T-helper 17 cell (primary cell): ENCODE measurements around the gene PIK3C2G. TPM values are rescaled to one million over a fixed set of nuclear protein-coding genes. Genes with fewer than 3 reads are reported as not detected.

ENCODE experiments used
- ATAC-seq: fragments of 150-1000 bp; cut with Tn5 transposase; 2 replicates; pipeline ENCODE4 v1.10.0; 2021; ENCODE audit warnings: mild to moderate bottlenecking, moderate library complexity
- DNase-seq, 3 donors: peaks; one replicate each; pipeline versions ENCODE4 v3.0.0 to v3.0.0-alpha.2; 2020 to 2021
- H3K9me3 ChIP-seq: one replicate; pipeline ENCODE4 v1.7.0; 2013; ENCODE audit warnings: low read length, mild to moderate bottlenecking; ENCODE audit not compliant: control insufficient read depth, poor library complexity, severe bottlenecking
- H3K27ac Mint-ChIP-seq: one replicate; pipeline ENCODE4 v1.8.0; 2022; ENCODE audit warnings: mild to moderate bottlenecking, moderate library complexity, mixed read lengths
- H3K27me3 Mint-ChIP-seq: one replicate; pipeline ENCODE4 v1.8.0; 2022; ENCODE audit warnings: mixed read lengths
- H3K36me3 Mint-ChIP-seq: one replicate; pipeline ENCODE4 v1.8.0; 2022; ENCODE audit warnings: low read depth, mixed read lengths
- H3K4me1 Mint-ChIP-seq: one replicate; pipeline ENCODE4 v1.8.0; 2022; ENCODE audit warnings: mild to moderate bottlenecking, mixed read lengths
- H3K4me3 Mint-ChIP-seq: one replicate; pipeline ENCODE4 v1.8.0; 2022; ENCODE audit warnings: mild to moderate bottlenecking, moderate library complexity, mixed read lengths
- total RNA-seq, 4 donors: library from RNA in 2 of 4; stranded (reverse) in 2 of 4; gene quantifications; one replicate each; pipeline ENCODE4 v1.2.3 and lab custom pipeline; 2022 to 2026

PIK3C2G gene
- total RNA-seq, 2 donors from 2014 or later, result not detected

DNA sequence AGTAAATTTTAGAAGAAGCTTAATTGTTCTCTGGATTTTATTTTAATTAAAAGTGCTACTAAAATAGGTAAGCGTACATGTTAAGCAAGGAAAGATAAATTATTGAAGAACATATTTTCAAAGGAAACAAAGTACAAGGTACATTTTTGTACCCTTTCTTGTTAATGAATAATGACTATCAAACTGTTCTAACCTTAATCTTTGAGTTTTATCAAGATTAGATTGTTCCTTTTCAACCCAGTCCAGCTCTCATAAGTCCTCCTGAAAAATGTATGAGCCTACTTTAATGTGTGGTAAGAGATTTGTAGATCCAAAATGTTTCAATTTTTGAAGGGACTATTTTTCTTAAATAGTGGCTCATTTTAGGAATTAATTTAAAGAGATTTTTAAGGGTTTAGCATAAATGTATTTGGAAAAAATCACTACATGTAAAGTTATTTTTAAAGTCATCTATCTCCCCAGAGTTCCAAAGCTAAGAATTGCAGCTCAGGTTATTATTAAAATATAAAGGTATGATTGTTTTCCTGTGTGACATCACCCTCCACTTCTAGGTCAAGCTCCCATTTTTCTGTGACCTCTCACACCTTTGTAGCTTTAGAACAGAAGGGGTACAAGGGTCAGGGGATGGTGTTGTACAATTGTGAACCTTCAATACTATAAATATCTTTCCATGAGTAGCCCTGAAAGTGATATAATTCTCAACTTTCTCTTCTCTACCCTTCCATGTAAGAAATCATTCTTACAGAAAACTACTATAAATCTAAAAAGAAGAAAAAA is 1.2 kb upstream of the PIK3C2G start:
- Mint-ChIP-seq H3K4me1 (no peaks in the 10 kb centered on the region), H3K4me3 (no peak overlapping the region), H3K27ac (no peak overlapping the region), H3K27me3 (no peaks in the 10 kb centered on the region), H3K36me3 (no peaks in the 10 kb centered on the region)
- no peak for DNase-seq
- no peak for ATAC-seq
- H3K9me3 ChIP-seq, result no peaks in the 10 kb centered on the region

DNA sequence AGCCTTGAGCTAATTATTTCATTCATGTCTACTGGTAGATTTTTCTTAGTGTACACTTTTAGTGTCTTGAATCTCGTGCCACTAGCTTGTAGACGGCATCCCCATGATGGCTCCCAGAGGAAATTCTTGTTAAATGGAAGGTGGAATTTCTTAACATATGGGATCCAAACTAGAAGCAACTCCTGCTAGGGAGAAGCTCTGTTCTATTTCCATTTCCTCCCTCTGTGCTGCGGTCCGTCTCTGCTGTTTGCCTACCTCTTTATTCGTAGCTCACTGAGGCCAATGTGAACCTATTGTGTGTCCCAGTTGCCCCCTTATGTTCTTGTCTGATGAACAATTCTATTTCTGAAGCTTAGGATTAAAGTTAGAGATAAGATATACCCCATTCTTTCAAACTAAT is 588 bp downstream of the PIK3C2G start:
- H3K4me1 Mint-ChIP-seq, result no peaks in the 10 kb centered on the region
- ATAC-seq (no peak), DNase-seq (no peak)
- no peak overlapping the region for H3K27ac Mint-ChIP-seq
- H3K27me3 Mint-ChIP-seq, result no peaks in the 10 kb centered on the region
- no peaks in the 10 kb centered on the region for H3K36me3 Mint-ChIP-seq
- H3K9me3 ChIP-seq, result no peaks in the 10 kb centered on the region
- H3K4me3 Mint-ChIP-seq, result no peak overlapping the region

DNA sequence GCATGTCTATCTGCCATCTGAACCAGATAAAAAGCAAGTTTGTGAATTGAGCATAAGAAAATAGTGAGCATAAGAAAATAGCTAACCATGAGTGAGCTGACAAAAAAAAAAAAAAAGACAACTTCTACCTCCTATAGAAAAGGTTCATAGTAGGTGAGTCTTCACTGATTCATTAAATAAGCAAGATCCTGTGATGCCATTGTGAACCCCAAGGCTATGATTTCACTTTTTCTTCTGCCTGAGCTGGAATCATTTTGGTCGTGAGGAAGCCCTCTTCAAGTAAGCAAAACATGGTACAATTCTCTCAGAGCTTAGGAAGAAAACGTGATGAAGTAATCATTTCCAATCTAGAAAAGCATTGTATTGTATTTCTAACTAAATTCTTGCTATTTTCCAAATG is 1.2 kb downstream of the PIK3C2G start:
- no peaks in the 10 kb centered on the region for H3K9me3 ChIP-seq
- no peak for DNase-seq
- H3K36me3 Mint-ChIP-seq, result no peaks in the 10 kb centered on the region
- H3K4me1 Mint-ChIP-seq, result no peaks in the 10 kb centered on the region
- no peaks in the 10 kb centered on the region for H3K27me3 Mint-ChIP-seq
- ATAC-seq, result no peak
- no peak overlapping the region for H3K27ac Mint-ChIP-seq
- H3K4me3 Mint-ChIP-seq, result no peak overlapping the region

DNA sequence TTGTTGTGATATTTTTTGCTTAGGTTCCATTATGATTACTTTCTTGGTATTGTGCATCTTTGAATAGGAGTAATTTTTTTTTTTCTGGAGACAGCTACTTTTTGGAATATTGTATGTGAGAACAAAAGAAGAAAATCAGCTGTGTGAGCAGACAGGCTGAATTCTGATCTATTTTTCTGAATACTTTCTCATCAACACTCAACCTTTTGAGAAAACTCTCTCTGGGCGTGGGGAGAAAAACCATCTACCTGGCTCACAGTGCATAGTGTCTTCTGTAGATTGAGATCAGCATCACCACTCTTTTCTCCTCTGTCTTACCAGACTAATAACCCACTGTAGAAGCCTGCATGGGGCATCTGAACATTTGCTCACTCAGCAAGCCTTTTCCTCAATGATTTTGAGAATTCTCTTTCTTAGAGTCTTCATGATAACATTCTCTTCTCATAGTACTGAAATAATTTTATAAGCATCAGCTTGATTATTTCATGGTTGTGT is 3.3 kb downstream of the PIK3C2G start:
- H3K27ac Mint-ChIP-seq, result no peak overlapping the region
- ATAC-seq, result no peak
- H3K36me3 Mint-ChIP-seq, result no peaks in the 10 kb centered on the region
- no peaks in the 10 kb centered on the region for H3K9me3 ChIP-seq
- no peak overlapping the region for H3K4me3 Mint-ChIP-seq
- H3K4me1 Mint-ChIP-seq, result no peaks in the 10 kb centered on the region
- no peak for DNase-seq
- no peaks in the 10 kb centered on the region for H3K27me3 Mint-ChIP-seq

DNA sequence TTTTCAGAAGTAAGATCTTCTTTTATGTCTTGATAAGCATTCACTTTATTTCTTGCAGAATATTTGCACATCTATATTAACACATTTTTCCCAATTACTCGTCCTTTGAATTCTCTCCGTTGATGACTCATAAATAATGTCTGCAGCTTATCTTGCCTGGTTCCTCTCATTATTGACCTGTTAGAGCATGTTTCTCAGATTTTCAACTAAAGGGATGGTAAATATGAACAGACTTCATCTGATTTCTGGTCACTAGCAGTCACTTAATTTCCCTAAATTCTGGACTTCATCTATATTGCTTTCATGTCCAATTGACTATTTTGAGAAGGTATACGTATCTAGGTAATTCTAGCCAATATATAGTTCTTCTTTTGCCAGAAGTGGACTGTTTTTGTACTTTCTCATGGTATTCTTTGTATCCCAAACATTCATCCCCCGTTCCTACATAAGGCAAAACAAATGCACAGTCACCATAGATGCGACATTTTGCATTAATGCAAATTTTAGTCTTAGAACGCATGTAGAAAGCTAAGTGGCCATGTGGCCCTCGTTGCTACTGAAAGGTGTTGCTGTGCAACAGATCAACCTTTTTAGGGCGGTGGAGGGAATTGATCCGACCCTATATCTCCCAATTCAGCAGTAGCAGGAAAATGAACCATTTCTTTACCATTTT is 6.2 kb downstream of the PIK3C2G start:
- H3K9me3 ChIP-seq, result no peaks in the 10 kb centered on the region
- Mint-ChIP-seq H3K4me3 (no peak overlapping the region), H3K4me1 (no peaks in the 10 kb centered on the region), H3K27me3 (no peaks in the 10 kb centered on the region), H3K36me3 (no peaks in the 10 kb centered on the region), H3K27ac (no peak overlapping the region)
- DNase-seq (no peak), ATAC-seq (no peak)

DNA sequence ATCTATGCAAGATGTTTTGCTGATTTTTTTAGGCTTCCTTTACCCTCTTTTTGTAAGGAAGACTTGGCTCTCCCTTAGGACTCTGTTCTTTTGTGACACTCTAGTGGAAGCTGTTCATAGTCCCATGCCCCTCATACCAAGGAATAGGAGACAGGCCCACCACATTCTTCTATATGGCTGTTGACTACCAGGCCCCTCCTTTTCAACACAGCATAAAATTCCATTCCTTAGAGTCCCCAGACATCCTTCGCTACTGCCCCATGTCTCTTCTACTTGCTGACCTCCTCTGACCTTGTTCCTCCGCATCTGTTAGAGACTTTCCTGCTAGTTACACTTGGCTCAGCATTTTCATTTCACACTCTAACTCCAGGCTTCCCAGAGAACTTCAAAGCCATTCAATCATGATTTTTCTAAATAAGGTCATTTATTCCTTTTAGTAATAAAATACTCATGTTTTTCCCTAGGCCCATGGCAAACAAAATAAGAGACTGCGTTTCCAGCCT is 9.7 kb downstream of the PIK3C2G start:
- H3K4me1 Mint-ChIP-seq, result no peaks in the 10 kb centered on the region
- no peak overlapping the region for H3K4me3 Mint-ChIP-seq
- DNase-seq (no peak), ATAC-seq (no peak)
- no peak overlapping the region for H3K27ac Mint-ChIP-seq
- H3K9me3 ChIP-seq, result no peaks in the 10 kb centered on the region
- H3K27me3 Mint-ChIP-seq, result no peaks in the 10 kb centered on the region
- H3K36me3 Mint-ChIP-seq, result no peaks in the 10 kb centered on the region

DNA sequence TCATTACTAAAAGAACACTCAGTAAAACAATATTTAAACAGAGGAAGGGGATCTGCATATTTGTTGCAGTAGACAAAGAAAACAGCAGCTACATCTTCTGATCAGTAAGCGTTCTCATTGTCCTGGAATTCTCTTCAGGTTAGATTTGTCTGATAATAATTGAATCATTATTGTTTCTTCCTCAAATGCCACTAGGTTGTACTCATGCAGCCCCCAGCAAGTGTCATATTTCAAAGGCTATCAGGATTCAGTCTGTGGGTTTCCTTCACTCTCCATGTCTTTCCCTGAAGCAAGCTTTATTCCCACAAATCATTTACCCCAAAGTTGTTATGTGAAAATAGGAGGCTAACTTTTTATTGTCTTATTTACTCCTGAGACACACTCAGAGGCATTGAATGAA is 14.7 kb downstream of the PIK3C2G start:
- no peaks in the 10 kb centered on the region for H3K9me3 ChIP-seq
- DNase-seq (no peak), ATAC-seq (no peak)
- no peak overlapping the region for H3K4me3 Mint-ChIP-seq
- H3K27me3 Mint-ChIP-seq, result no peaks in the 10 kb centered on the region
- H3K36me3 Mint-ChIP-seq, result no peaks in the 10 kb centered on the region
- no peaks in the 10 kb centered on the region for H3K4me1 Mint-ChIP-seq
- no peak overlapping the region for H3K27ac Mint-ChIP-seq

DNA sequence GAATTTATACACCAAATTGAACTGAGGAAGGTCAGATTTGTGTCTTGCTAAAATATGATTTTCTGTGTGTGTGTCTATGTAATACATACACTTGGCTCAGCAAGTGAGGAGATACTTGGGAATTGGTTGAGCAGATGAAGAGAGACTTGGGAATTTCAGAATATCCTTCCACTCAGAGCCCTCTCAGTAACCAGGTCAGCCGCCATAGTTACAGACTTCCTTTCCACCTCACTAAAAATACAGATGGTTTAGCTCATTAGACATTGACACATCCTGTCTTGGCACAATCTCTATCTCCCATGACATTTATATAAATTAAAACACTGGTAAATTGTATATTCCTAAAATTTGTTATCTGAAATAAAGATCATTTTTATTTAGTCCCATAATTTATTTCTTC is 15.9 kb downstream of the PIK3C2G start:
- H3K9me3 ChIP-seq, result no peaks in the 10 kb centered on the region
- H3K27ac Mint-ChIP-seq, result no peak overlapping the region
- H3K27me3 Mint-ChIP-seq, result no peaks in the 10 kb centered on the region
- ATAC-seq (no peak), DNase-seq (no peak)
- H3K4me1 Mint-ChIP-seq, result no peaks in the 10 kb centered on the region
- no peak overlapping the region for H3K4me3 Mint-ChIP-seq
- no peaks in the 10 kb centered on the region for H3K36me3 Mint-ChIP-seq

DNA sequence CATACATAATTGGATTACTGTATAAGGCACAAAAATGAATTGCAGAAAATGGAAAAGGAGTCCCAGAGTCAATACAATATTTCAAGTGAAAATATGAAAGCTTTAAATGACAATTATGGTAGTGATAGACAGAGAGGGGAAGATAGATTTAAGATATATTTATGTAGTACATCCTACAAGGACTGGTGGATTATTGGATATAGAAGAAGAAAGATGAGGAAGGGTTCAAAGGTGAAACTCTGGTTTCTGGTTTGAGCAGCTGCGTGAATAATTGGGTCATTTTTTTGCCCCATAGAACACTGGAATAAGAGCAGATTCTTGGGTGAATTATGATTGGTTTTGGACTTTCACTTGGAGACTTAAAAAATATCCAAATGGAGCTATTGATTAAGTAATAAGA is 19.4 kb downstream of the PIK3C2G start:
- H3K4me3 Mint-ChIP-seq, result no peak overlapping the region
- H3K27me3 Mint-ChIP-seq, result no peaks in the 10 kb centered on the region
- no peaks in the 10 kb centered on the region for H3K4me1 Mint-ChIP-seq
- no peaks in the 10 kb centered on the region for H3K36me3 Mint-ChIP-seq
- no peaks in the 10 kb centered on the region for H3K9me3 ChIP-seq
- no peak for DNase-seq
- no peak overlapping the region for H3K27ac Mint-ChIP-seq
- no peak for ATAC-seq

DNA sequence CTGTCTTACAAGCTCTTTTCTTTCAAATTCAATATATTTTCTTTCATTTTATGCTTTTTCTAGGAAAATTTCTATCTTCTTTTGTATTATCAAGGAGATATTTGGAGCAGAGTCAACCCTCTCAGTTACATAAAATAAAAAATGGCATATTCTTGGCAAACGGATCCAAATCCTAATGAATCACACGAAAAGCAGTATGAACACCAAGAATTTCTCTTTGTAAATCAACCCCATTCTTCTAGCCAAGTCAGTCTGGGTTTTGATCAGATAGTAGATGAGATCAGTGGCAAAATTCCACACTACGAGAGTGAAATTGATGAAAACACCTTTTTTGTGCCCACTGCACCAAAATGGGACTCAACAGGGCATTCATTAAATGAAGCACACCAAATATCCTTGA is 20.6 kb downstream of the PIK3C2G start:
- H3K9me3 ChIP-seq, result no peaks in the 10 kb centered on the region
- no peak for ATAC-seq
- Mint-ChIP-seq H3K27me3 (no peaks in the 10 kb centered on the region), H3K4me1 (no peaks in the 10 kb centered on the region), H3K36me3 (no peaks in the 10 kb centered on the region), H3K4me3 (no peak overlapping the region), H3K27ac (no peak overlapping the region)
- no peak for DNase-seq

DNA sequence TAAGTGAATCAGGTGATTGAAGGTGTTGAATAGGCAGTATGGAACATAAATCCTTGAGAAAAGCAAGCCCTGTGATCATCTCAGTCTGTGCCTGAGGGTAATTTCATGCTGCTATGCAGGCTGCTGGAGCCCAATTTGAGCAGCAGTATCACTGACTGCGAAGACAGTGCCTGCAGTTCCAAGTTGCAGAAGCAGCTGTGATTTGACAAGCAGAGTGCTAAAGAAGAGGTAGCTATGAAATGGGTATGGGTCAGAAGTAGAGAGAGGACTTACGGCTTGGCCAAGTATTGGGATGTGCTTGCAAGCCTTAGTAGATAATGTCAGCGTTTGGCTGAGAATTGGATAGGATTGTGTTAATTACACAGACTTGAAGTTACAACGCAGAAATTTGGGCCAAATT is 22.5 kb downstream of the PIK3C2G start:
- no peaks in the 10 kb centered on the region for H3K27me3 Mint-ChIP-seq
- H3K9me3 ChIP-seq, result no peaks in the 10 kb centered on the region
- H3K4me3 Mint-ChIP-seq, result no peak overlapping the region
- no peak for ATAC-seq
- no peaks in the 10 kb centered on the region for H3K4me1 Mint-ChIP-seq
- H3K36me3 Mint-ChIP-seq, result no peaks in the 10 kb centered on the region
- DNase-seq, result no peak
- H3K27ac Mint-ChIP-seq, result no peak overlapping the region

DNA sequence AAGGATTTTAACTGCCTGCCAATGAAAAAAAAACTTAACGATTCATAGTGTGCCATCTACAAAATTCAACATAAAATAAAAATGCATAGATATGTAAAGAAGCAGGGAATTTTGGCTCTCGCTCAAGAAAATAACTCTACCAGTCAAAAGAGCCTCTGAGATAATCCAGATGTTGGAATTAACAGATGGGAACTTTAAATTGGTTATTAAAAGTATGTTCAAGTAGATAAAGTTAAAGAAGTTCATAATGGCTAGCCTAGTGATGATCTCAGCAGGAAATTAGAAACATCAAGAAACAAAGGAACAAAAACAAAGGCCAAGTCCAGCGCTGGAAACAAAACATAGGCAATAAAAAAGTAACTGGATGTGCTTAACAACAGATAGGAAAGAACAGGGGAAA is 23.1 kb downstream of the PIK3C2G start:
- no peak for ATAC-seq
- no peak for DNase-seq
- H3K9me3 ChIP-seq, result no peaks in the 10 kb centered on the region
- H3K4me1 Mint-ChIP-seq, result no peaks in the 10 kb centered on the region
- no peak overlapping the region for H3K4me3 Mint-ChIP-seq
- no peaks in the 10 kb centered on the region for H3K36me3 Mint-ChIP-seq
- H3K27ac Mint-ChIP-seq, result no peak overlapping the region
- no peaks in the 10 kb centered on the region for H3K27me3 Mint-ChIP-seq

DNA sequence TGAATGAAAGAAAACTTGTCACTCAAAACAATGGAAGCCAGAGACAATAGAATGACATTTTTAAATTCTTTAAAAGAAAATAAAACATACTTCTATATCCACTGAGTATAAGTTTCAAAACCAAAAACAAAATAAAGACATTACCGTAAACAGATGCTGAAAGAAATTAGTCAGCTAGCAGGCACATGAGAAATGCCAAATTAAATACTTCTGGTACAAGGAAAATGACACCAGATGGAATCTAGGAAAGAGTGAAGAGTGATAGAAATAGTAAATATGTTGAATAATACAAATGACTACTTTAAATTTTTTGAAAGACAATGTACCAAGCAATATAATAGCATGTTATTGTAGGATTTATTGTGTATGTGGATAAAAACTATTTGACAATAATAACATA is 23.8 kb downstream of the PIK3C2G start:
- no peaks in the 10 kb centered on the region for H3K27me3 Mint-ChIP-seq
- H3K9me3 ChIP-seq, result no peaks in the 10 kb centered on the region
- H3K27ac Mint-ChIP-seq, result no peak overlapping the region
- no peaks in the 10 kb centered on the region for H3K4me1 Mint-ChIP-seq
- H3K36me3 Mint-ChIP-seq, result no peaks in the 10 kb centered on the region
- no peak overlapping the region for H3K4me3 Mint-ChIP-seq
- DNase-seq, result no peak
- ATAC-seq, result no peak

DNA sequence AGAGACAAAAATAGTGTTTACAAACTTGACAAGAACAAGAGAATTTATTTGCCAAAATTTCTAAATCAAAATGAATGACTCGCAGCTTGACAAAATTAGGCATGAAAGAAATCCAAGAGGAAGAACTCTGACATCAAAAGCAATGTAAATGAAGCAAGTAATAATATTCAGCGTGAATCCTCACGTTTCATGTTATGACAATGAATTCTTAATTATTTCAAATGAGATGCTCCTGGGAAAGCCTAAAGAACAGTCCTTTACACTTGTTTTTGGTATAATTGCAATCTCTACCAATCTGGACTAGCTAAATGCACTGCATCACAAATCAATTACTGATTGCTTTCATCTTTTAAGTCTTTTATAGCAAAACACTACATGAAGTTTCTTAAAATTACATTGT is 29.1 kb downstream of the PIK3C2G start:
- Mint-ChIP-seq H3K4me3 (no peak overlapping the region), H3K4me1 (no peaks in the 10 kb centered on the region), H3K36me3 (no peaks in the 10 kb centered on the region), H3K27ac (no peak overlapping the region), H3K27me3 (no peaks in the 10 kb centered on the region)
- ATAC-seq (no peak), DNase-seq (no peak)
- H3K9me3 ChIP-seq, result no peaks in the 10 kb centered on the region
